HEK293 (cell line): ENCODE data around the gene KLK6.

Experiments used
- CTCF ChIP-seq: fragments of 450-650 bp; formaldehyde crosslinking; IDR thresholded peaks from 2 replicates; pipeline ENCODE4 v1.5.1; 2016; ENCODE audit warnings: missing biosample characterization, missing genetic modification characterization
- MEIS1 ChIP-seq: sonication (generic); formaldehyde crosslinking; IDR thresholded peaks from 2 replicates; pipeline ENCODE4 v1.8.1; 2022; ENCODE audit warnings: missing genetic modification reagents, mild to moderate bottlenecking, borderline replicate concordance
- OSR2 ChIP-seq: fragments of 450-650 bp; formaldehyde crosslinking; IDR thresholded peaks from 2 replicates; pipeline ENCODE4 v1.5.1; 2016; ENCODE audit warnings: missing biosample characterization, missing genetic modification characterization
- REST ChIP-seq: fragments of 450-650 bp; formaldehyde crosslinking; IDR thresholded peaks from 2 replicates; pipeline ENCODE4 v1.5.1; 2016; ENCODE audit warnings: missing biosample characterization, missing genetic modification characterization
- YY1 ChIP-seq: fragments of 450-650 bp; formaldehyde crosslinking; IDR thresholded peaks from 2 replicates; pipeline ENCODE4 v1.5.1; 2018; ENCODE audit warnings: missing biosample characterization, missing genetic modification characterization
- ZBTB1 ChIP-seq: fragments of 450-650 bp; formaldehyde crosslinking; IDR thresholded peaks from 2 replicates; pipeline ENCODE4 v1.5.1; 2016; ENCODE audit warnings: missing biosample characterization, missing genetic modification characterization
- ZBTB21 ChIP-seq: fragments of 450-650 bp; formaldehyde crosslinking; IDR thresholded peaks from 2 replicates; pipeline ENCODE4 v1.5.1; 2017; ENCODE audit warnings: missing biosample characterization, missing genetic modification characterization
- ZNF114 ChIP-seq: fragments of 450-650 bp; formaldehyde crosslinking; IDR thresholded peaks from 2 replicates; pipeline ENCODE4 v1.5.0; 2017; ENCODE audit warnings: missing biosample characterization, missing genetic modification characterization
- ZNF157 ChIP-seq: fragments of 450-650 bp; formaldehyde crosslinking; IDR thresholded peaks from 2 replicates; pipeline ENCODE4 v1.5.1; 2016; ENCODE audit warnings: missing biosample characterization, missing genetic modification characterization
- ZNF175 ChIP-seq: fragments of 450-650 bp; formaldehyde crosslinking; IDR thresholded peaks from 2 replicates; pipeline ENCODE4 v1.5.1; 2016; ENCODE audit warnings: missing biosample characterization, missing genetic modification characterization
- ZNF202 ChIP-seq: fragments of 450-650 bp; formaldehyde crosslinking; IDR thresholded peaks from 2 replicates; pipeline ENCODE4 v1.5.1; 2016; ENCODE audit warnings: missing biosample characterization, missing genetic modification characterization, borderline replicate concordance
- ZNF23 ChIP-seq: fragments of 450-650 bp; formaldehyde crosslinking; IDR thresholded peaks from 2 replicates; pipeline ENCODE4 v1.5.1; 2016; ENCODE audit warnings: missing biosample characterization, missing genetic modification characterization, borderline replicate concordance
- ZNF248 ChIP-seq: fragments of 450-650 bp; formaldehyde crosslinking; IDR thresholded peaks from 2 replicates; pipeline ENCODE4 v1.5.1; 2017; ENCODE audit warnings: missing biosample characterization, missing genetic modification characterization

- TF ChIP-seq YY1 (no peak), CTCF (tag by site-specific recombination) (no peak), ZBTB1 (tag by site-specific recombination) (no peak), OSR2 (tag by site-specific recombination) (no peak), REST (tag by site-specific recombination) (no peak), ZNF157 (no peak), ZNF23 (tag by site-specific recombination) (no peak), ZNF175 (tag by site-specific recombination) (no peak), ZNF248 (tag by site-specific recombination) (no peak), ZNF114 (tag by site-specific recombination) (no peak), ZBTB21 (tag by site-specific recombination) (no peak), MEIS1 (CRISPR knock-in tag) (no peak), ZNF202 (tag by site-specific recombination) (no peak)
Observed at GRCh38 chr19:50957587-50957986, 11.8 kb downstream of the KLK6 start.
